H1 (cell line): ENCODE measurements around the gene CPNE4. TPM values are rescaled to one million over a fixed set of nuclear protein-coding genes. Genes with fewer than 3 reads are reported as not detected.

Experiments used
- CTCF ChIA-PET: fragments of 300-600 bp; sonication (Branson Sonifier 250); formaldehyde crosslinking; loops from one replicate; lab custom pipeline; 2021; ENCODE audit not compliant: partially characterized antibody; lab: Charles Lee
- POLR2A ChIA-PET: fragments of 300-600 bp; sonication (Branson Sonifier 250); formaldehyde crosslinking; loops from one replicate; lab custom pipeline; 2021; ENCODE audit warnings: inconsistent platforms; ENCODE audit not compliant: partially characterized antibody; lab: Charles Lee
- DNase-seq, 2 experiments: peaks; one replicate each; pipeline versions ENCODE4 v3.0.0 to v3.0.0-alpha.2; 2010 to 2022; ENCODE audit warnings: low spot score in 2 of 2, low read depth in 1 of 2, mixed read lengths in 1 of 2
- FAIRE-seq: peaks from 2 replicates; lab custom pipeline; 2011; peaks lifted over from hg19 to GRCh38; lab: Jason Lieb, UNC
- H2AFZ ChIP-seq: 2 replicates; pipeline ENCODE4 v1.8.1; 2012; ENCODE audit warnings: low read length, inconsistent platforms
- H2AK5ac ChIP-seq: 2 replicates; pipeline ENCODE4 v1.6.1; 2013; ENCODE audit warnings: low read depth, low read length
- H2BK120ac ChIP-seq: replicated peaks from 2 replicates; pipeline ENCODE3; 2013; ENCODE audit warnings: low read depth, low read length, inconsistent platforms
- H2BK12ac ChIP-seq: 2 replicates; pipeline ENCODE4 v1.6.1; 2013; ENCODE audit warnings: low read depth, low read length
- H2BK15ac ChIP-seq: 2 replicates; pipeline ENCODE4 v1.6.1; 2013; ENCODE audit warnings: low read length
- H2BK20ac ChIP-seq: 2 replicates; pipeline ENCODE4 v1.6.1; 2013; ENCODE audit warnings: low read length
- H2BK5ac ChIP-seq: 2 replicates; pipeline ENCODE4 v1.6.1; 2013; ENCODE audit warnings: low read depth, low read length
- H3K14ac ChIP-seq: 2 replicates; pipeline ENCODE4 v1.6.1; 2013; ENCODE audit warnings: inconsistent platforms; ENCODE audit not compliant: insufficient read length
- H3K18ac ChIP-seq: 2 replicates; pipeline ENCODE4 v1.6.1; 2013; ENCODE audit warnings: low read length; ENCODE audit errors: extremely low read depth
- H3K23ac ChIP-seq: 2 replicates; pipeline ENCODE4 v1.6.1; 2013; ENCODE audit warnings: inconsistent platforms; ENCODE audit not compliant: insufficient read length
- H3K23me2 ChIP-seq: 2 replicates; pipeline ENCODE4 v1.6.1; 2013; ENCODE audit warnings: low read depth, low read length
- H3K27ac ChIP-seq: 2 replicates; pipeline ENCODE4 v1.6.1; 2011; ENCODE audit warnings: low read depth, low read length, inconsistent platforms
- H3K27me3 ChIP-seq, 4 experiments: replicated peaks in 1 of 4; 1 replicate in 1 of 4; 2 replicates in 3 of 4; pipeline versions ENCODE4 v1.6.1 to v1.8.1; 2011 to 2013; ENCODE audit warnings: low read length in 3 of 4, mild to moderate bottlenecking in 3 of 4, inconsistent platforms in 2 of 4, mixed read lengths in 2 of 4, moderate library complexity in 1 of 4; ENCODE audit not compliant: control insufficient read depth in 3 of 4, insufficient read depth in 3 of 4; ENCODE audit errors: extremely low read depth in 1 of 4
- H3K36me3 ChIP-seq, 4 experiments: 2 replicates each; pipeline versions ENCODE4 v1.6.1 to v1.8.1; 2011 to 2013; ENCODE audit warnings: mild to moderate bottlenecking in 4 of 4, low read length in 3 of 4, moderate library complexity in 2 of 4, control low read depth in 1 of 4, inconsistent platforms in 1 of 4; ENCODE audit not compliant: insufficient read depth in 4 of 4, control insufficient read depth in 2 of 4
- H3K4ac ChIP-seq: replicated peaks from 2 replicates; pipeline ENCODE3; 2013; ENCODE audit warnings: low read length, low read depth, mixed read lengths, inconsistent platforms; ENCODE audit not compliant: insufficient read length
- H3K4me1 ChIP-seq, 4 experiments: replicated peaks in 1 of 4; 1 replicate in 1 of 4; 2 replicates in 3 of 4; pipeline versions ENCODE4 v1.6.1 to v1.8.1; 2011 to 2013; ENCODE audit warnings: low read length in 3 of 4, inconsistent platforms in 2 of 4, mixed read lengths in 1 of 4; ENCODE audit not compliant: insufficient read depth in 4 of 4, control insufficient read depth in 3 of 4
- H3K4me2 ChIP-seq, 2 experiments: 2 replicates each; pipeline versions ENCODE4 v1.6.1 to v1.8.1; 2011 to 2013; ENCODE audit warnings: low read depth in 2 of 2, low read length in 2 of 2, control low read depth in 1 of 2, inconsistent platforms in 1 of 2, mild to moderate bottlenecking in 1 of 2; ENCODE audit not compliant: insufficient read depth in 1 of 2
- H3K4me3 ChIP-seq, 4 experiments: fragments of 200-600, 300-600 bp in 1 of 4; sonication (generic), shearing (Covaris generic), sonication (Bioruptor Twin) in 1 of 4; 2 replicates each; pipeline versions ENCODE4 v1.5.1 to v1.8.1; 2011 to 2016; ENCODE audit warnings: low read length in 4 of 4, low read depth in 3 of 4, control low read depth in 2 of 4, inconsistent platforms in 2 of 4, mild to moderate bottlenecking in 2 of 4, mixed read lengths in 1 of 4, moderate library complexity in 1 of 4; ENCODE audit not compliant: insufficient read depth in 2 of 4; ENCODE audit errors: extremely low read depth in 1 of 4
- H3K56ac ChIP-seq: replicated peaks from 2 replicates; pipeline ENCODE3; 2013; ENCODE audit warnings: low read depth, mild to moderate bottlenecking, mixed read lengths, low read length, inconsistent platforms; ENCODE audit not compliant: insufficient read length
- H3K79me1 ChIP-seq: 2 replicates; pipeline ENCODE4 v1.6.1; 2013; ENCODE audit warnings: low read depth, low read length, control low read depth
- H3K79me2 ChIP-seq, 2 experiments: 2 replicates each; pipeline versions ENCODE4 v1.6.1 to v1.8.1; 2012 to 2013; ENCODE audit warnings: low read length in 2 of 2, mild to moderate bottlenecking in 2 of 2, inconsistent platforms in 1 of 2; ENCODE audit not compliant: insufficient read depth in 2 of 2, control insufficient read depth in 1 of 2
- H3K9ac ChIP-seq, 4 experiments: replicated peaks in 1 of 4; 1 replicate in 1 of 4; 2 replicates in 3 of 4; pipeline versions ENCODE4 v1.6.1 to v1.8.1; 2011 to 2013; ENCODE audit warnings: low read depth in 3 of 4, low read length in 3 of 4, control low read depth in 2 of 4, mild to moderate bottlenecking in 2 of 4, moderate library complexity in 2 of 4, inconsistent platforms in 1 of 4; ENCODE audit errors: extremely low read depth in 1 of 4
- H3K9me3 ChIP-seq, 2 experiments: 2 replicates each; pipeline versions ENCODE4 v1.6.1 to v1.8.1; 2012 to 2013; ENCODE audit warnings: mild to moderate bottlenecking in 2 of 2, moderate library complexity in 2 of 2, control low read depth in 1 of 2, inconsistent platforms in 1 of 2, low read depth in 1 of 2, low read length in 1 of 2, mixed read lengths in 1 of 2; ENCODE audit not compliant: insufficient read depth in 2 of 2
- H4K20me1 ChIP-seq, 2 experiments: replicated peaks in 1 of 2; 2 replicates each; pipeline versions ENCODE3 to v1.8.1; 2011 to 2013; ENCODE audit warnings: inconsistent platforms in 2 of 2, low read length in 2 of 2, mild to moderate bottlenecking in 1 of 2; ENCODE audit not compliant: insufficient read depth in 2 of 2, control insufficient read depth in 1 of 2
- H4K5ac ChIP-seq: 2 replicates; pipeline ENCODE4 v1.6.1; 2013; ENCODE audit warnings: low read length, low read depth, mixed read lengths, inconsistent platforms; ENCODE audit not compliant: insufficient read length
- H4K8ac ChIP-seq: 2 replicates; pipeline ENCODE4 v1.8.0; 2013; ENCODE audit warnings: mild to moderate bottlenecking, moderate library complexity, low read length, inconsistent platforms; ENCODE audit not compliant: insufficient read depth; ENCODE audit errors: extremely low read depth
- H4K91ac ChIP-seq: replicated peaks from 2 replicates; pipeline ENCODE3; 2013; ENCODE audit warnings: low read length, mixed read lengths, inconsistent platforms; ENCODE audit not compliant: insufficient read length
- ASH2L ChIP-seq: fragments of 200-600, 300-600 bp; sonication (generic); IDR thresholded peaks from one replicate; pipeline ENCODE4 v1.7.1; 2017; ENCODE audit warnings: low read length
- TBP ChIP-seq: IDR thresholded peaks from 2 replicates; pipeline ENCODE4 v1.6.1; 2011; ENCODE audit warnings: low read depth, low read length, improper control_type of control experiment
- WGBS, 2 experiments: shearing (Covaris generic) in 1 of 2; methylation state at CpG; one replicate each; pipeline versions ENCODE4 v1.1.6 to v1.1.7; 2013 to 2015; ENCODE audit warnings: low lambda C conversion rate in 2 of 2, mixed read lengths in 2 of 2, inconsistent platforms in 1 of 2, low coverage in 1 of 2, missing lambda C conversion rate in 1 of 2; ENCODE audit not compliant: insufficient replicate concordance in 2 of 2, insufficient coverage in 1 of 2, insufficient read length in 1 of 2; ENCODE audit errors: extremely low coverage in 1 of 2, missing lambda C conversion rate in 1 of 2; 5-methylcytosine and 5-hydroxymethylcytosine counted together
- polyA plus RNA-seq, 7 experiments: library from polyadenylated mRNA; depleted of rRNA in 3 of 7; stranded (reverse) in 5 of 7; unstranded in 2 of 7; fragments of >200 nt in 5 of 7; fragments of 200-250 nt in 2 of 7; gene quantifications; 1 replicate in 5 of 7; 2 replicates in 1 of 7; 4 replicates in 1 of 7; pipeline versions ENCODE4 v1.2.1 to v1.2.3, GENCODE V29; 2011 to 2013; ENCODE audit warnings: missing spikeins in 2 of 7, mixed read lengths in 2 of 7
- total RNA-seq: library from RNA; stranded (reverse); fragmentation: NEBNext Ultra II Directional; extraction: Animal tissue kit (Norgen Biotek cat#: 25700); gene quantifications from 2 replicates; pipeline ENCODE4 v1.2.1, GENCODE V29; 2021
- TF ChIP-seq, protein P1 (sequence below): IDR thresholded peaks from 2 replicates; pipeline ENCODE4 v1.6.1; 2012; ENCODE audit warnings: inconsistent platforms
- TF ChIP-seq, protein P2 (sequence below): IDR thresholded peaks from 2 replicates; pipeline ENCODE4 v1.6.1; 2012; ENCODE audit warnings: low read length, inconsistent platforms

The CPNE4 gene
- total and polyA plus RNA-seq, 2 of the 8 experiments (the other 6 are each of a cell fraction or from before 2014, with no cell fraction given), result 0.82 to 3.8 TPM

DNA sequence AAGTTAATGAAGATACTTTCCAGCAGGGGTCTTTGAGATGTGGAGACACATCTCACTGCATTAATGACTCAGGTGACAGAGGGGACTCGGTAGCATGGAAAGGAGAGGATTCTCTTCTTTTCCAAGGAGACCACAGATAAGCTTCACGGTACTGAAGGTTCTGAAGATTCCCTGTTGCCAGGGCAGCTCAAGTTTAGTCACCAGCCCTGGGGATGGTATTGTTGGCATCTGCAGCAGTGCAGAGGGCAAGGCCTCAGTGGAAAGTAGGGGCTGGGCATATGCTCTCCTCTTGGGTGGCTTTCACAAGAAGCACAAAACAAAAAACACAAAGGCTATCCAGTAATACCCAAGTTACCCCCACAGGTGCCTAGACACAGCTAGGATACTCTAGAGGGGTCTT is 494.0 kb downstream of the CPNE4 start:
- H3K9ac ChIP-seq, result no peak overlapping the region
- H3K79me2 ChIP-seq, result no peaks in the 10 kb centered on the region
- no peaks in the 10 kb centered on the region for H3K36me3 ChIP-seq
- no peak overlapping the region for H4K5ac ChIP-seq
- H3K27me3 ChIP-seq, result no peaks in the 10 kb centered on the region
- no peak overlapping the region for H3K23ac ChIP-seq
- no peak overlapping the region for H2AFZ ChIP-seq
- WGBS, 2 experiments, result 100% methylated on average over 2 of the region's 2 CpGs; no CpG with 5 or more reads in 1 of the 2 experiments
- DNase-seq (no peak), FAIRE-seq (no peak)
- no peak overlapping the region for H3K4me2 ChIP-seq
- H3K23me2 ChIP-seq, result 0 out of 2 replicates have a peak, but pooled peaks cover 3% of the 10 kb centered on the region
- H3K79me1 ChIP-seq, result no peaks in the 10 kb centered on the region
- no peak overlapping the region for H3K27ac ChIP-seq
- H3K56ac ChIP-seq, result no peak overlapping the region
- H2AK5ac ChIP-seq, result no peak overlapping the region
- no peak overlapping the region for H4K8ac ChIP-seq
- H3K4me1 ChIP-seq, result peaks cover 0 to 4% (median 0%) of the 10 kb centered on the region in 4 experiments; a peak in 2 of 7 replicates
- no peak overlapping the region for H2BK120ac ChIP-seq
- no peak overlapping the region for H2BK12ac ChIP-seq
- no peak overlapping the region for H3K4ac ChIP-seq
- H4K20me1 ChIP-seq, result no peaks in the 10 kb centered on the region
- no peak overlapping the region for H3K14ac ChIP-seq
- H2BK15ac ChIP-seq, result no peak overlapping the region
- CTCF ChIA-PET, result interaction anchor here (3.2 to 4.6 kb wide), 2 partner anchors 9 to 14 kb away, joined by 7 to 39 read pairs; no protein-coding TSS in a partner anchor
- H2BK5ac ChIP-seq, result no peak overlapping the region
- no peaks in the 10 kb centered on the region for H3K9me3 ChIP-seq
- POLR2A ChIA-PET, result no interaction called here
- no peak overlapping the region for H4K91ac ChIP-seq
- H3K4me3 ChIP-seq, result no peak overlapping the region
- no peak overlapping the region for H2BK20ac ChIP-seq
- H3K18ac ChIP-seq, result no peak overlapping the region
- TF ChIP-seq TBP (no peak), ASH2L (no peak)
- TF ChIP-seq, protein P1, sequence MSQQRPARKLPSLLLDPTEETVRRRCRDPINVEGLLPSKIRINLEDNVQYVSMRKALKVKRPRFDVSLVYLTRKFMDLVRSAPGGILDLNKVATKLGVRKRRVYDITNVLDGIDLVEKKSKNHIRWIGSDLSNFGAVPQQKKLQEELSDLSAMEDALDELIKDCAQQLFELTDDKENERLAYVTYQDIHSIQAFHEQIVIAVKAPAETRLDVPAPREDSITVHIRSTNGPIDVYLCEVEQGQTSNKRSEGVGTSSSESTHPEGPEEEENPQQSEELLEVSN, result no peak
- TF ChIP-seq, protein P2, sequence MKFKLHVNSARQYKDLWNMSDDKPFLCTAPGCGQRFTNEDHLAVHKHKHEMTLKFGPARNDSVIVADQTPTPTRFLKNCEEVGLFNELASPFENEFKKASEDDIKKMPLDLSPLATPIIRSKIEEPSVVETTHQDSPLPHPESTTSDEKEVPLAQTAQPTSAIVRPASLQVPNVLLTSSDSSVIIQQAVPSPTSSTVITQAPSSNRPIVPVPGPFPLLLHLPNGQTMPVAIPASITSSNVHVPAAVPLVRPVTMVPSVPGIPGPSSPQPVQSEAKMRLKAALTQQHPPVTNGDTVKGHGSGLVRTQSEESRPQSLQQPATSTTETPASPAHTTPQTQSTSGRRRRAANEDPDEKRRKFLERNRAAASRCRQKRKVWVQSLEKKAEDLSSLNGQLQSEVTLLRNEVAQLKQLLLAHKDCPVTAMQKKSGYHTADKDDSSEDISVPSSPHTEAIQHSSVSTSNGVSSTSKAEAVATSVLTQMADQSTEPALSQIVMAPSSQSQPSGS, result no peak
